Duodenal mucosa (tissue), 2 donors: ENCODE measurements around the gene SYNPO.

Experiments used
- H3K27ac ChIP-seq: one replicate; pipeline ENCODE4 v1.7.0; 2013; ENCODE audit warnings: low read depth, low read length
- H3K27me3 ChIP-seq, 2 donors: one replicate each; pipeline ENCODE4 v1.7.0; 2013; ENCODE audit warnings: low read length in 2 of 2, control low read depth in 1 of 2; ENCODE audit not compliant: insufficient read depth in 2 of 2, control insufficient read depth in 1 of 2
- H3K36me3 ChIP-seq, 2 donors: one replicate each; pipeline ENCODE4 v1.7.0; 2013; ENCODE audit warnings: low read length in 2 of 2, control low read depth in 1 of 2; ENCODE audit not compliant: insufficient read depth in 2 of 2, control insufficient read depth in 1 of 2
- H3K4me1 ChIP-seq, 2 donors: one replicate each; pipeline ENCODE4 v1.7.0; 2013; ENCODE audit warnings: low read length in 2 of 2, control low read depth in 1 of 2; ENCODE audit not compliant: insufficient read depth in 2 of 2, control insufficient read depth in 1 of 2
- H3K4me3 ChIP-seq, 2 donors: one replicate each; pipeline ENCODE4 v1.7.0; 2013; ENCODE audit warnings: low read length in 2 of 2, low read depth in 1 of 2
- H3K9ac ChIP-seq, 2 donors: one replicate each; pipeline ENCODE4 v1.7.0; 2013; ENCODE audit warnings: low read length in 2 of 2, low read depth in 1 of 2
- H3K9me3 ChIP-seq, 2 donors: one replicate each; pipeline ENCODE4 v1.7.0; 2013; ENCODE audit warnings: low read length in 2 of 2, control low read depth in 1 of 2; ENCODE audit not compliant: control insufficient read depth in 1 of 2

The SYNPO gene

DNA sequence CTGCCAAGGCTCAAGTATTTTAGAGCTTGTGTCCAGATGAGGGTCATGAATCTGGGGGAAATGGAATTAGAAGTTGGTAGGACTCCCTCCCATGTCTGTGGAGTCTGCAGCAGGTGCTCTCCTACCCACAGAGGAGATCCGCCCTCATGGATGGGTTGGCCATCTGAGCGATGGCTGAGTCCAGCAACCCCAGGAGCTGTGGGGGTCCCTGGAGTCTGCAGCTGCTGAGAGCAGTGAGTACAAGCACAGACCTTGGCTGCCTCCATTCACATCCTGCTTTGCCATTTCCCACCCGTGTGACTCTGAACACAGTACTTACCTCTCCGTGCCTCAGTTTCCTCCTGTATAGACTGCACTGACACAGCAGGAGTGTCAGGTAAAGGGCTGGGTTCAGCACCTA lies 25.8 kb upstream of the SYNPO start:
- no peaks in the 10 kb centered on the region for H3K9me3 ChIP-seq
- H3K4me1 ChIP-seq: peaks cover 73 to 80% of the 10 kb centered on the region in 2 donors
- H3K4me3 ChIP-seq: peak overlapping the region in 1 of 2 donors; percentile 6
- peaks cover 0 to 12% of the 10 kb centered on the region in 2 donors for H3K36me3 ChIP-seq
- peak overlapping the region; percentile 3 for H3K27ac ChIP-seq
- H3K9ac ChIP-seq: peak overlapping the region in 1 of 2 donors; percentile 22
- no peaks in the 10 kb centered on the region for H3K27me3 ChIP-seq

- H3K27me3 ChIP-seq: no peaks in the 10 kb centered on the region
- peak overlapping the region in 1 of 2 donors; percentile 22 for H3K9ac ChIP-seq
- H3K4me3 ChIP-seq: peak overlapping the region in 1 of 2 donors; percentile 6
- H3K27ac ChIP-seq: peak overlapping the region; percentile 40
- H3K4me1 ChIP-seq: peaks cover 67 to 74% of the 10 kb centered on the region in 2 donors
- peaks cover 0 to 14% of the 10 kb centered on the region in 2 donors for H3K36me3 ChIP-seq
- H3K9me3 ChIP-seq: no peaks in the 10 kb centered on the region
Measured at GRCh38 chr5:150615141-150615699, 25.2 kb upstream of the SYNPO start.

GRCh38 chr5:150616024-150616470 lies 24.4 kb upstream of the SYNPO start:
- Histone ChIP-seq H3K27me3 (no peaks in the 10 kb centered on the region), H3K9ac (peak overlapping the region; percentile 22 to 44), H3K27ac (no peak overlapping the region), H3K9me3 (no peaks in the 10 kb centered on the region), H3K4me3 (peak overlapping the region in 1 of 2 donors; percentile 9), H3K4me1 (peaks cover 59 to 66% of the 10 kb centered on the region in 2 donors), H3K36me3 (peaks cover 0 to 18% of the 10 kb centered on the region in 2 donors)

GRCh38 chr5:150616506-150616905 lies 24.0 kb upstream of the SYNPO start:
- Histone ChIP-seq H3K36me3 (peaks cover 0 to 18% of the 10 kb centered on the region in 2 donors), H3K27me3 (no peaks in the 10 kb centered on the region), H3K4me1 (peaks cover 54 to 62% of the 10 kb centered on the region in 2 donors), H3K9ac (peak overlapping the region in 1 of 2 donors; percentile 44), H3K4me3 (peak overlapping the region in 1 of 2 donors; percentile 9), H3K27ac (no peak overlapping the region), H3K9me3 (no peaks in the 10 kb centered on the region)

- Histone ChIP-seq H3K4me1 (peaks cover 41 to 51% of the 10 kb centered on the region in 2 donors), H3K27me3 (no peaks in the 10 kb centered on the region), H3K9ac (no peak overlapping the region), H3K4me3 (no peak overlapping the region), H3K27ac (peak overlapping the region; percentile 3), H3K9me3 (no peaks in the 10 kb centered on the region), H3K36me3 (peaks cover 0 to 25% of the 10 kb centered on the region in 2 donors)
Measured at GRCh38 chr5:150618163-150618562, 22.3 kb upstream of the SYNPO start.

- Histone ChIP-seq H3K9me3 (no peaks in the 10 kb centered on the region), H3K9ac (no peak overlapping the region), H3K27me3 (no peaks in the 10 kb centered on the region), H3K4me1 (peaks cover 41 to 47% of the 10 kb centered on the region in 2 donors), H3K4me3 (no peak overlapping the region), H3K27ac (peak overlapping the region; percentile 3), H3K36me3 (peaks cover 0 to 25% of the 10 kb centered on the region in 2 donors)
Measured at GRCh38 chr5:150618588-150619281, 21.7 kb upstream of the SYNPO start.

DNA sequence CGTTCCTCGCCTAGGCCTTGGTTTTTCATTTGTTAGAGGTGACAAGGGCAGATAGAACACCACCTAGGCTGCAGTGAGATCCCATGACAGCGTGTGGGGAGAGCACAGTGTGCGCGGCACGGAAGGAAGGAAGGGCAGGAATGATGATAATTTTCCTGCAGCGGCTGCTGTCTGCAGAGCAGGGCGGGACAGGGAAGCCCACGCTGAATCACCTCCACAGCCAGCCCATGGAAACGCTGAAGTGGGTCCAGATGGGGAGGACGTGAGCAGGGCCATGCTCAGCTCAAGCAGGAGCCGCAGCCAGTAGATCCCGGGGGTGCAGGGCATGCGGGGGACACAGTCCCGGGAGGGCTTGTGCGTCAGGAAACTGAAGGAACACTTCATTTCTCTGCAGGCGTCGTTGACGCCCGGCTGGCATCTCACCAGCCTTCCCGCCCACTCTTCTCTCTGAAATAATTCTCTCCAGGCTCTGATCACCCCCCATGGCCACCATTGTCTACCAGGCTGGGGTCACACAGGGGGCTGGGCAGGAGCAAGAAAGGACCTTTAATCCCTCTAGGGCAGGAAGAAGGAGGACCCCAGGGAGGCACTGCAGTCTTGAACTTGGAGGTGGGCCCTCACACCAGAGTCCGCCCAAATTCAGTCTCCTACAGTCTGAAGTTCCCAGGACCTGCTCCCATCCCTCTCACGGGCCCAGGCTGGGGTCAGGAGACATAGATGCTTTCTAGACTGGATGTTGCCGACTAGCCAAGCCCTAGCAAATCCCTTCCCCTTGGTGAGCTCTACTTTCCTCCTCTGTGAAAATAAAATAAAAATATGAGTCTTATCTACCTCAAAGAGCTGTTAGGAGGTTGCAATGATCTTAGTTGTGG lies 20.9 kb upstream of the SYNPO start:
- Histone ChIP-seq H3K9ac (no peak overlapping the region), H3K27me3 (no peaks in the 10 kb centered on the region), H3K4me1 (peaks cover 38 to 45% of the 10 kb centered on the region in 2 donors)

DNA sequence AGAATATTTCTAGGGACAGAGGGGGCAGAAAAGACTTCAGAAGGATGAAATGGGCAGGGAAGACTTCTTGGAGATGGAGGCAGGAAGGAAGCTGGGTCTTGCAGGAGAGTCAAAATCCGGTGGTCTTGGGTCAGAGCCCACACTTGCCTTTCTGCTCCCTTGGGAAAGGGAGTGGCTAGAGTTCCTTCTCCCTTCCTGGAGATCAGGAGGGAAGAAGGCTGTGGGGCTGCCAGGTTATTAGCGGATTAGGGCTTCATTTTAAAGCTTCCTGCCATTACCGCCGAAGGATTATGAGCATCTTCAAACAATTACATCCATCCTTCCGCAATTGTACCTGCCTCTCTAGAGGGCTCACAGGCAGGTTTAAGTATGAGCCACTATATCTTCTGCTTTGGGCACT lies 19.2 kb upstream of the SYNPO start:
- H3K4me1 ChIP-seq: peaks cover 35 to 42% of the 10 kb centered on the region in 2 donors

More for the DNA sequence above, 20.9 kb upstream of the SYNPO start:
- no peak overlapping the region for H3K4me3 ChIP-seq
- H3K9me3 ChIP-seq: no peaks in the 10 kb centered on the region
- H3K27ac ChIP-seq: peak overlapping the region; percentile 26
- H3K36me3 ChIP-seq: peaks cover 0 to 25% of the 10 kb centered on the region in 2 donors

GRCh38 chr5:150622157-150622556 lies 18.3 kb upstream of the SYNPO start:
- peaks cover 35 to 42% of the 10 kb centered on the region in 2 donors for H3K4me1 ChIP-seq

More for the DNA sequence above, 19.2 kb upstream of the SYNPO start:
- H3K9ac ChIP-seq: no peak overlapping the region
- no peak overlapping the region for H3K27ac ChIP-seq
- H3K27me3 ChIP-seq: no peaks in the 10 kb centered on the region
- peaks cover 0 to 25% of the 10 kb centered on the region in 2 donors for H3K36me3 ChIP-seq
- no peaks in the 10 kb centered on the region for H3K9me3 ChIP-seq
- H3K4me3 ChIP-seq: no peak overlapping the region

More at GRCh38 chr5:150622157-150622556, 18.3 kb upstream of the SYNPO start:
- H3K4me3 ChIP-seq: no peak overlapping the region
- peaks cover 0 to 25% of the 10 kb centered on the region in 2 donors for H3K36me3 ChIP-seq
- no peak overlapping the region for H3K9ac ChIP-seq
- no peaks in the 10 kb centered on the region for H3K9me3 ChIP-seq
- H3K27me3 ChIP-seq: no peaks in the 10 kb centered on the region
- H3K27ac ChIP-seq: no peak overlapping the region
